Measurements from ENCODE around the gene ZDHHC14. TPM values are rescaled to one million over a fixed set of nuclear protein-coding genes. Genes with fewer than 3 reads are reported as not detected.
"Not testable (repeated sequence)": the region's sequence is repeated elsewhere in the genome, so short reads cannot be mapped to it uniquely, and the experiment has no call there.

The ZDHHC14 gene
- total RNA-seq, 1 donor from 2014 or later: 15.2 TPM

DNA sequence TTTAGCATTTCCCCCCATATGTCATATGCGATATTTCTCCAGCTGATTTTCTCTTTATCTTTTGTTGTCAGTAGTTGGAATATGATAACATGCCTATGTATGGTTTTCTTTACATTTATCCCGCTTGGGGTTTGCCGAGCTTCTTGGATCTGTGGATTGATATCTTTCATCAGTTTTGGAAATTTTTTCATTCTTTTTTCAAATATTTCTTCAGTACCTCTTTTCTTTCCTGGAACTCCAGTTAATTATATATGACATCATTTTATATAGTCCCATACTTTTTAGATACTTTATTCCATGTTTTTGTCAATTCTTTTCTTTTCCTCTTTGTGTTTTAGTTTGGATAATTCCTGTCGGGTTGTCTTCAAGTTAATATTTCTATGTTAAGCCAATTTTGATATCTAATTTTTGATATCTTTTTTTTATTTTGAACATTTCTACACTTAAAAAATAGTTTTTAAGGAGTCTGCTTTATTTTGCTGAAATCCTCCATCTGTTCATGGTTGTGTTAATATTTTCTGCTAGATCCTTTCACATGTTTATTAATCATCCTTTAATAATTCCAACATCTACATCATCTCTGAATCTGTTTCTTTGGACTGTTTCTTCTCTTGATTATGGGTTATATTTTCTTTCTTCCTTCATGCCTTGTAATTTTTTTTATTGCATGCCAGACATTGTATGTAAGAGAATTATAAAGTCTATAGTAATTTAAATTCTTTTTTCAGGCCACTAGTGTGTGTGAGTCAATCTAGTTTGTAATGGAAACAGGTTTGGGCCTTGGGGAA is 9.5 kb downstream of the ZDHHC14 start:
- H3K9me3 ChIP-seq: peaks cover 11% of the 10 kb centered on the region
- no peak for TF ChIP-seq POLR2AphosphoS5 (IDR thresholded peaks at IDR 0.05; ENCODE audit: insufficient read depth in 1 of 2, low read depth in 1 of 2)
- TF ChIP-seq POLR2A (IDR thresholded peaks at IDR 0.05): no peak
- intact Hi-C loops (cut with DNase I): no loop called here
- DNase-seq (ENCODE audit: extremely low spot score in 2 of 2): no peak
- H3K4me3 ChIP-seq: no peak overlapping the region
- no peaks in the 10 kb centered on the region for H3K4me1 ChIP-seq
- H3K27ac ChIP-seq: no peak overlapping the region
- H3K27me3 ChIP-seq: no peaks in the 10 kb centered on the region
- no peaks in the 10 kb centered on the region for H3K36me3 ChIP-seq

DNA sequence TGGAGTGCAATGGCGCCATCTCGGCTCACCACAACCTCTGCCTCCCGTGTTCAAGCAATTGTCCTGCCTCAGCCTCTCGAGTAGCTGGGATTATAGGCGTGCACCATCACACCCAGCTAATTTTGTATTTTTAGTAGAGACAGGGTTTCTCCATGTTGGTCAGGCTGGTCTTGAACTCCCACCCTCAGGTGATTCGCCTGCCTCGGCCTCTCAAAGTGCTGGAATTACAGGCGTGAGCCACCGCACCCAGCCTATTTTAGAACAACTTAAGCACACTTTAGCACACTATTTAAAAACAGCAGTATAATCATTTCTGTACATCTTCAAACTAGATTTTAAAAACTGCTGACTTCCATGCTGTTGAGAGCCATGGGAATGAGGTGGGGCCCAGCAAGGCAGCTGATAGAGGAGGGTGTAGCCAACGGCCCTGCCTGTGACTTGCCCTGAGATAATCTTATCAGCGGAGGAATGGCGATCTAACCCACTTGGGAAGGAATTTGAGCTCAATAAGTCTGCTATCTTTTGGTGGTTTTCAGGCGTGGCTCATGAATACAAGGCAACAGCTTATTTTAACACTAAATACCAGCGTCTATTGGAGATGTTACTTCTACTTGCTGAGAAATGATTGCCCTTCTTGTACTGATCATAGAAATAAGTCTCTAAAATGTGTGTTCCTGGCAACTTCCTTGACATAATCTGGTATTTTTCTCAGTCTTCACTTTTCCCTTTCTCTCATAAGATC is 12.1 kb downstream of the ZDHHC14 start:
- Histone ChIP-seq H3K4me3 (no peak overlapping the region), H3K4me1 (no peaks in the 10 kb centered on the region), H3K9me3 (peaks cover 11% of the 10 kb centered on the region), H3K36me3 (no peaks in the 10 kb centered on the region), H3K27me3 (no peaks in the 10 kb centered on the region), H3K27ac (no peak overlapping the region)
- intact Hi-C loops (cut with DNase I): no loop called here
- no peak for TF ChIP-seq POLR2AphosphoS5 (IDR thresholded peaks at IDR 0.05; ENCODE audit: insufficient read depth in 1 of 2, low read depth in 1 of 2)
- no peak for DNase-seq (ENCODE audit: extremely low spot score in 2 of 2)

DNA sequence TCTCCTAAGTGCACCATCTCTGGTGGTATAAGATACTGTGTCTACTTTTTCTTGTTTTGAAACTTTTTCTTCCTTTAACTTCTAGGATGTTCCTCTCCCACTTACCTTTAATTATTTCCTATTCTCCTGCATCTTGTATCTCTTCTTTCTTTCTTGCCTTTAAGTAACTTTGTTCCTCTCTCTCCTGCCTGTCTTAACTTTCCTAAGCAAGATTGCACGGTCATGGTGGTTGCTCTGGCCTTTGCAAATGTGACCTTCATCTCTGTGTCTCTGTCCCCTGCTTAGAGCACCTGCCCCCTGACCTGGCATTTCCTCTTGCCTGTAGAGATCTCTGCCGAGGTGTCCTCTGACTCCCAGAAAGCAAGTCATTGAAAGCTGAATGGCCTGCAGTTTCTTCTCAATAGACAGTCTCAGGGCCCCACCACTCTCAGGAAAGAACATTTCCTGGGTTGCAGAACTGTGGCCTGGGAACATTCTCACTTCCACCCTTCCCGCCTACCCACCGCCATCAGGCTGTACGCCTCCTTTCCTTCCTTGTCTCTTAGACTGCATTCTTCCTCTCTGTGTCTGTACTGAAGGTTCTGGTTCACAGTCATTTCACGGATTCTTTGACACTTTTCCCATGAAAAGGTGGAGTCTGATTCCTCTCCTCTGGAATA is 12.8 kb downstream of the ZDHHC14 start:
- Histone ChIP-seq H3K27me3 (no peaks in the 10 kb centered on the region), H3K27ac (no peak overlapping the region)
- intact Hi-C loops (cut with DNase I): no loop called here

GRCh38 chr6:157395199-157395598 is 14.2 kb downstream of the ZDHHC14 start:
- H3K4me1 ChIP-seq; H3K27me3 ChIP-seq; H3K27ac ChIP-seq; intact Hi-C loops (cut with DNase I); H3K36me3 ChIP-seq; H3K4me3 ChIP-seq; H3K9me3 ChIP-seq; DNase-seq (ENCODE audit: extremely low spot score in 2 of 2): not testable (repeated sequence)

More for the DNA sequence above, 12.8 kb downstream of the ZDHHC14 start:
- Histone ChIP-seq H3K4me1 (no peaks in the 10 kb centered on the region), H3K36me3 (no peaks in the 10 kb centered on the region), H3K4me3 (no peak overlapping the region), H3K9me3 (peaks cover 11% of the 10 kb centered on the region)
- TF ChIP-seq, protein P1, sequence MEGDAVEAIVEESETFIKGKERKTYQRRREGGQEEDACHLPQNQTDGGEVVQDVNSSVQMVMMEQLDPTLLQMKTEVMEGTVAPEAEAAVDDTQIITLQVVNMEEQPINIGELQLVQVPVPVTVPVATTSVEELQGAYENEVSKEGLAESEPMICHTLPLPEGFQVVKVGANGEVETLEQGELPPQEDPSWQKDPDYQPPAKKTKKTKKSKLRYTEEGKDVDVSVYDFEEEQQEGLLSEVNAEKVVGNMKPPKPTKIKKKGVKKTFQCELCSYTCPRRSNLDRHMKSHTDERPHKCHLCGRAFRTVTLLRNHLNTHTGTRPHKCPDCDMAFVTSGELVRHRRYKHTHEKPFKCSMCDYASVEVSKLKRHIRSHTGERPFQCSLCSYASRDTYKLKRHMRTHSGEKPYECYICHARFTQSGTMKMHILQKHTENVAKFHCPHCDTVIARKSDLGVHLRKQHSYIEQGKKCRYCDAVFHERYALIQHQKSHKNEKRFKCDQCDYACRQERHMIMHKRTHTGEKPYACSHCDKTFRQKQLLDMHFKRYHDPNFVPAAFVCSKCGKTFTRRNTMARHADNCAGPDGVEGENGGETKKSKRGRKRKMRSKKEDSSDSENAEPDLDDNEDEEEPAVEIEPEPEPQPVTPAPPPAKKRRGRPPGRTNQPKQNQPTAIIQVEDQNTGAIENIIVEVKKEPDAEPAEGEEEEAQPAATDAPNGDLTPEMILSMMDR (IDR thresholded peaks at IDR 0.05): no peak
- TF ChIP-seq POLR2AphosphoS5 (IDR thresholded peaks at IDR 0.05; ENCODE audit: insufficient read depth in 1 of 2, low read depth in 1 of 2): no peak
- TF ChIP-seq POLR2A (IDR thresholded peaks at IDR 0.05): no peak
- peak in 1 of 2 donors; percentile 62 for DNase-seq (ENCODE audit: extremely low spot score in 2 of 2)

DNA sequence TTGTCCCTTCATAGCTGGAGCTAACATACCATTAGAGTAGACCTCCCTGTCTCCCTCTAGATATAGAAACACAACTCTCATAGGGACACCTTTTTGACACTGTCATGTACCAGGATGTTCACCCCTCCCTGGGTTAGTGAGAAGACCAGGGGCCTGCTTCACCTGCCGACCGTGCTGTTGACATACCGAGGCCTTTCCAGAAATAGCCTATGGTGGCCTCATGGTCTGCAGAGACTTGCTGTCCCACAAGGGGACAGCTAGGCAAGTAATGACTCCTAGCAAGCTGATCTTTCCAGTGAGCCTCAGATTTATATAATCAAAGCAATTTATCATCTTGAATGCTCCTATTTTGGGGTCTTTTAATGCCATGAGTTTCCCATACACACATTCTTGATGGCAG is 15.0 kb downstream of the ZDHHC14 start:
- Histone ChIP-seq H3K4me3 (no peak overlapping the region), H3K27me3 (no peaks in the 10 kb centered on the region), H3K27ac (no peak overlapping the region), H3K4me1 (no peaks in the 10 kb centered on the region), H3K9me3 (peaks cover under 1% of the 10 kb centered on the region), H3K36me3 (no peaks in the 10 kb centered on the region)
- no peak for DNase-seq (ENCODE audit: extremely low spot score in 2 of 2)
- intact Hi-C loops (cut with DNase I): no loop called here
- TF ChIP-seq POLR2AphosphoS5 (IDR thresholded peaks at IDR 0.05; ENCODE audit: insufficient read depth in 1 of 2, low read depth in 1 of 2) (no peak), POLR2A (IDR thresholded peaks at IDR 0.05) (no peak)
- TF ChIP-seq, protein P1 (IDR thresholded peaks at IDR 0.05): no peak

DNA sequence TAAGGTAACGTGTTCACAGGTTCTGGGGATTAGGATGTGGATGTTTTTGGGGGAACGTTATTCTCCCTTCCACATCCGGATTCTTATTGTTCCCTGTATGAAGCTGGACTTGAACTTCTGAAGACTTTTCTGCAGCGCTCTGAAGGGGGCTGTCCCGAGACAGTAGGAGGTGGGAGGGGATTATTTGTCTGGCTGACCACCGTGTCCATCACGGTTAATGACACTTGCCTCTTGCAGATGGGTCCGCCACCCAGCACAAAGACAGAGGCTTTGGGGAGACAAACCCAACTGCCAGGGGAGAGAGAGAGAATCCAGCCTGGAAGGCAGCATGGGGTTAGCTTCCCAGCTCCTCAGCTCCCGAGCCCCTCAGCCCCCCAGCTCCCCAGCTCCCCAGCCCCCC is 16.7 kb downstream of the ZDHHC14 start:
- DNase-seq (ENCODE audit: extremely low spot score in 2 of 2): no peak
- no peak overlapping the region for H3K4me3 ChIP-seq
- H3K27me3 ChIP-seq: no peaks in the 10 kb centered on the region
- H3K36me3 ChIP-seq: no peaks in the 10 kb centered on the region
- no peaks in the 10 kb centered on the region for H3K9me3 ChIP-seq
- TF ChIP-seq POLR2A (IDR thresholded peaks at IDR 0.05) (no peak), POLR2AphosphoS5 (IDR thresholded peaks at IDR 0.05; ENCODE audit: insufficient read depth in 1 of 2, low read depth in 1 of 2) (no peak)
- TF ChIP-seq, protein P1 (IDR thresholded peaks at IDR 0.05): no peak
- intact Hi-C loops (cut with DNase I): no loop called here
- no peak overlapping the region for H3K27ac ChIP-seq
- no peaks in the 10 kb centered on the region for H3K4me1 ChIP-seq

Data from vagina (tissue), 2 donors.